HS-5 (cell line): ENCODE measurements around the gene CADM1.

Source experiments
- DNase-seq: peaks from one replicate; pipeline ENCODE4 v3.0.0-alpha.2; 2012; ENCODE audit warnings: low read depth

The CADM1 gene

DNA sequence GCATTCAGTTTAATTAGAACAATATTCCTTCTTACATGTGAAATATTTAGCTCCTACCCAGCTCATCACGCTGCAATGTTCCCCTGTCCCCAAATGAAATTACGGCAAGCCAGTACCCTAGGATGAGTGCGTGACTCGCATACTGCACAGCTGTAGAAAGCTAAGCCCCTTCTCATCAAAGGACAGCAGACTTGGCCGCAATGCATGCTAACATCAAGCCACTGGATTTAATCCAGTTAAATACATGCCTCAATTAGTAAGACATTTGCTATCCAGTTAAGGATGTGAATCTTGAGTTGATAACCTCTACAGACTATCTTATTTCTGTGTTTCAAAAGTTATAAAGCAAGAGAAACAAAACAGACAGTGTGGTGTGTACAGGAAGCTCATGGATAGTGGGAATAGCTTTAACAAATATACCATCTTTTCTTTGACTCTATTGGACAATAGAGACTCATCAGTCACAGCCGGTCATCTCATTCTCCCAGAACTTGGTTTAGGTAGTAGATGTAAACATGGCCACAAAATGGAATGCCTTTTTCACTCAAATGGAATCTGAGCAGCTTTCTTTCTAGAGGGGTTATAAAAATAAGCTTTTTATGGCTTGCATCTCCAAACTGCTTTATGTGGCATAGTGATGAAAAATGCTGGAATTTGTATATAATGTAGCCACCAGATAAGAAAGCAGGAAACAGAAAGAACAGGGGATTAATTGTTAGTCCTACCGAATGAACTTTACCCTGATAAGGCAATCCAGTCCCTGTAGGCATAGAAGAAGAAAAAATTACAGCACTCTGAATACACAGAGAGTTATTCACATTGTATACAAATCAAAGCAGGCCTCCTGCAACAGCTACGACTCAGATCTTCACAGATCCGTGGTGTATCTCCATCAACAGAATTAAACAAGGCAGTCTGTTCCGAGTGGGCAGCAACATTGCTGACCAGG lies 224.1 kb downstream of the CADM1 start:
- no peak for DNase-seq

- DNase-seq, result no peak
These were observed 227.4 kb downstream of the CADM1 start for GRCh38 chr11:115276799-115277198.

DNA sequence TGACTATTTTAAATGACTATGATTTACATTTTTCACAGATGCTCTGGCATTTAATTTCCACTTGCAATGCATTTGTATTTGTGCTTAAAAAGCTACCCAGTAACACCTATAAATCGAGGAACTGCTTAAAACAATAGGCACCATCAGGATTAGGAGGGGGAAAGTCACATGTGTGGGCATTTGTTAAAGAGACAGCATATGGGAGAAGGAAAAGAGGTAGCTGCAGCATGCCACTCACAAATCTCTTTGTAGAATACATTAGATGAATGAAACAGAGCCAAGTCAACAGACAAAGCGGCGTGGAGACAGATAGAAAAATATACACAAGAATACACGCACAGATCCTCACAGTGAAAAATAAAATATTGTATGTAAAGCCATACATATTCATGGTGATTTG lies 228.0 kb downstream of the CADM1 start:
- no peak for DNase-seq

DNA sequence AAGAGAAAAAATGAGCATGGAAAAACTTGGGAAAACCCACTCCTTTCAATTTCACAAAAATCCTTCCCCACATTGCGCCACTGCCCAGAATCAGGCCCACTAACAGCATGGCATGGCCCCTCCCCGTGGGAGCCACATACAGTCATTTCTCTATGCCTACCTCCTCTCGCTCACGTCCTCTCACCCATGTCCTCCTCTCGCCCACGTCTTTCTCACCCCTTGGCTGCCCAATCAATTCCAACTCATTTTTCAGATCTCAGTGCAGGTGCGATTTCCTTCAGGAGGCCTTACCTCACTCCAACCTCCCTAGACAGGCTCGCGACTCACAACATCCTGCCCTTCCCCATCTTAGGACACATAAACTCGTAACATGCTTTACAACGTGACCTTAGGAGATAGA lies 229.2 kb downstream of the CADM1 start:
- DNase-seq, result no peak

DNA sequence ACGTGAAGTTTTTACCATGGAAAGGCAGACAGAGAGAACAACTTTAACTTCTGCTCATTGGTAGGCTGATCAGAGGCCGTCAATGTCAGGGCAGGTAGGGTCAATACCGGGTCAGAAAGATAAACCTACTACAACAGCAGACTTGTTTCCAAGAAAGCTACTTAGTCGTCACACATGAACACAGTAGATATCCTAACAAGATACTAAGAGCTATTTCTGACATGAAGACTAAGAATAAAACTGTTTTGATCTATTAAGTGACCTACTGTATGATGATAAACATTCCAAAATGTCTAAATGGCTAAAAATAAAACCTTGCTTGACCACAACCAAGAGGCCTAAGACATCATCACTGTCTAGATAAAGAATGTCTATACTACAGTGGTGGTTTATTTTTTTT lies 231.3 kb downstream of the CADM1 start:
- DNase-seq, result no peak

DNA sequence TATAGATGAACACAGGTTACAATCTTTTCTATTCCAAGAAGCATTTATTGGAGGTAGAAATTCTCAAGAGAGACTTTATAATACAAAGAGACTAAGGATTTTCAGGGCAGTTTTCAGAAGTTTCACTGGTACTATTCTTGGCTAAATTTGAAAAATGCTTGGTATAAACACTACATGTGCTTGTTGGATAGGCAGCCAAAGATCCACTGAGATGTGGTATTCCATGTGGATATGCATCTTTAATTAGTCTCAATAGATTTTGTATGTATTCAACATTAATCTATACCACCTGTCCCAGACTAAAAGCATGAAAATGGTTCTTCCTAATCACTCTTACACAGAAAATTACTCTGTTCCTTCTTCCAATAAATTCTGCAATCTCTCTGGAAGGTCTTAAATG lies 232.6 kb downstream of the CADM1 start:
- DNase-seq, result no peak

- DNase-seq, result no peak
These were observed 234.8 kb downstream of the CADM1 start for GRCh38 chr11:115269191-115269950.

GRCh38 chr11:115267871-115268270 lies 236.3 kb downstream of the CADM1 start:
- no peak for DNase-seq

- DNase-seq, result no peak
These were observed 236.9 kb downstream of the CADM1 start for GRCh38 chr11:115267238-115267781.

DNA sequence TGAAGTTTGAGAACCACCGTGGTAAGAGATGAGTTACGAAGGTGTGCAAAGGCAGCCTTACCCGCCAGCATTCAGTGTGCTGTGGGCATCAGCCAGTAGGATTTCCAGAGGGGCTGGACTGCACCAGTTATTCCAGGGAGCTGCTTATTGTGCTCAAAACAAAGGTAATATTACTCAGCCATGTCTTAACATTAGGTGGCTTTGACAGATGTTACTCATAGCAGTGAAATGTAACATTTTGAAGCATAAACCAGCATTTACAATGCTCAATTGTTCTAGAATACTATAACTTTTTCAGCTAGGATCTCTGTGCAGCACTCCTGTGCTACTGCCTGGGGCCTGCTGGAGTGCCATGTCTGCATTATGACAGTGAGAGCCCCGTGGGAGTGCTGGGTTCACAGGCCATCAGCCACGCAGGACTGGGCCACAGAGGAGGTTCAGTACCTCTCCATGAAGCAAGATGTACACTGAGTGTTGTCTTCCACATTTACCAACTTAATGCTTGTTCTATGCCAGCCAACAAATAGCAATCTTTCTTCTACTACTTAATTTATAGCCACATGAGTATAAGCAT lies 238.1 kb downstream of the CADM1 start:
- no peak for DNase-seq

GRCh38 chr11:115263799-115264656 lies 240.2 kb downstream of the CADM1 start:
- DNase-seq, result no peak

GRCh38 chr11:115258216-115258615 lies 246.0 kb downstream of the CADM1 start:
- DNase-seq, result no peak

- no peak for DNase-seq
These were observed 246.5 kb downstream of the CADM1 start for GRCh38 chr11:115257678-115258077.

DNA sequence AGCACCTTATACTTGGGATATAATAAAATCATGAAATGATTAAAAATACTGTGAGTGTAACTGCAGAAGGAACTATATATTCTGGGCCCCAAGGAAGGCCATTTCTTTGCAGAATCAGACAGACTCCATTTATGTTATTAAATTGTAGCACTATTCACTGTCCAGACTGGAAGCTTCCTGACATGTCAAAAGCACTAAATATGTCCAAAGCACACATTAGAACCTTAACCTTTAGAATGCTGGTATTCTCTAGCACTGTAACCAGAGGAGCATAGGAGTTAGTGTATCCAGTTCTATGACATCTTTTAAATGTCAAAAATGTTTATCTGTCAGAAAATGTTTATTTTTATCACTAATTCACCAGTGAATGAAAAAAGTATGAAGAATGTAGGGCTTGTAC lies 246.9 kb downstream of the CADM1 start:
- no peak for DNase-seq

DNA sequence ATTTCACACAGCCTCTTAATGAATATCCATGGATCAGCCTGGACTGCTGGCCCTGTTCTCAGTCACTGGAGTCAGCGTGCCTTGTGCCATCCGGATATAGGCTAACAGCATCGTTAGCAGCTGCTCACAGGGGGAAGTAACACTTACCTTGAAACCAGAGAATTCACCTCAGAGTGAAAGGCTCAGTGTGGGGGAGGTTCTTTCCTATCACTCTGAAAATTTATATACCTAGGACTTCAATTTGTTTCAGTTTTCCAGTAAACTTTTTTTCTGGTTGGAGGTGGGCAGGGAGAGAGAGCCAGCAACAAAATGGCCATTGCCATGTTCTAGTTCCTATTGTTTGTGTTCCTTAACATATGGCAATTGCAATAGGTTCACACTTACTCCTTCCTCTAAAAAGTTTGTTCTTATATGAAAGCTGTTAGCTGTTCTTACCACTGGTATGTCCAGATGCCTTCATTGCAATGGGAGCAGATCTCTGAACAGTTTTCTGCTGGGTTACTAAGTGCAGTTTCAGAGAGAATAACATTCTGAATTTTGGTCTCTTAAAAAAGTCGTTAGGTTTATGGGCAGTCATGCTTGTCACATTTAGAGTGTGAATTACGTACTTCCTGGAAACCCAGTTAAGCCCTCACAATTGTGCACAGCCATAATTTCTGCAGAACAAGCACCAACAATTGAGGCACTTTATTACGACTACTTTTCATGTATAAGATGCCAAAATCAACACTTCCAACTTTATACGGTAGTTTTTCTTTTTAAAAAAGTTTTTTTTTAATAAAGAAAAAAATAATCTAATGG lies 247.6 kb downstream of the CADM1 start:
- no peak for DNase-seq

GRCh38 chr11:115255006-115255762 lies 249.0 kb downstream of the CADM1 start:
- DNase-seq, result no peak

- DNase-seq, result no peak
These were observed 253.1 kb downstream of the CADM1 start for GRCh38 chr11:115251126-115251525.

DNA sequence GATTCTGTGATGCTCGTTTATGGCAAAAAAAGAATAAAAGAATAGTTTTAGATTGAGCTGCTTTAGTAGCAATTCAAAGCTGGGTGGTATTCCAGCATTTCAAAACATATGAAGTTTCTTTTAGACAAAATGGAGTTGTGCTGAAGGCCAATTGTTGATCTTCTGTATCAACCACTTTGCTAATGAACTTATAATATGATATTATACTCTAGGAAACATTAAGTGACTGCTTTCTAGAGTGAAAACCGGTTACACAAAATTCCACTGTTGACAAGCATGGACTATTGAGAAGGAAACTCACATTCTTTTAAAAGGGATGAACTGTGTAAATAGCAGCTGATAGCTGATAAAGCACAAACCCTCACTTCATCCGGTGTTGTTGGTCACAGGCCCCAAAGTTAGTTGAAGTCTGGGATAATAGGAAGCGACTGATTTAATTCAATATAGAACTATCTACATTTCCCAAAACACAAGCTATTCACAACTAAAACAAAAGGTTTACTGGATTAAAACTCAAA lies 255.1 kb downstream of the CADM1 start:
- DNase-seq, result no peak

DNA sequence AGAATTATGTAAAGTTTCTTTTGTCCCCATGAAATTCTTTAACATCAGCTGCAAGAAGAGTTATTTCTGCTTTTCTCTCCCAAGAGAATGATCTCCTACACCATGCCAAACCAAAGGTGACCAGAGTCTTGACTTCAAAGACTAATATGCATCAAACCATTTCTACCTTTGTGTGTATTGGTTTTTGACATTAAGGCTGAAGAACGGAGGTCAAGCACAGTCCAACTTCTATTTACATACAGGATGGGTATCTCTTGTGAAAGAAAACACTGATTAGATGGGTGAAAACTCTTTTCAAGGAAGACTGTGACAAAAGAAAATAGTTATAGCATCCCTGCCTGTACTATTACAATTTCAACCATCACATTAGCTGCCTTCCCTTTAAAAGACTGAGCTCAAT lies 256.3 kb downstream of the CADM1 start:
- no peak for DNase-seq

DNA sequence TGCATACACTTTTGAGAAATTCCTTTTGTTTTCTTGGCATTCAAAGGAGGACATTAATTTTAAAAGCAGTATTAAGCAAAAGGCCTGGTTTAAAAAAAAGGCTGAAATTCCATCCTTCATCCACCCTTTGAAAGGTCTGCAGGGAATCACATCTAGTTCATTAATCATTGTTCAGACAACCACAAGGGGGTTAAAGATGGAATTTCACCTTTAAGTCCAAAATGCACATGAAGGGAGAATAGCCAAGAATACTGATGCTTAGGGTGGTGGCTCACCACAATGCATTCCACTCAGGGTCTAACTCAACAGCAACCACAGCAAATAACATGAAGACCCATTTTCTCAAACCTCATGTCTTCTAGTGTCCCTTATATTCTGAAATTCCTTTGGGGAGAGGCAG lies 256.9 kb downstream of the CADM1 start:
- DNase-seq, result no peak
